ENCODE results near the gene LY6G6D. TPM values are rescaled to one million over a fixed set of nuclear protein-coding genes. Genes with fewer than 3 reads are reported as not detected.

LY6G6D gene
- total RNA-seq, 1 experiment from 2014 or later, result not detected

GRCh38 chr6:31718265-31718664 is 3.1 kb downstream of the LY6G6D start (continued):
- TF ChIP-seq, protein P1, sequence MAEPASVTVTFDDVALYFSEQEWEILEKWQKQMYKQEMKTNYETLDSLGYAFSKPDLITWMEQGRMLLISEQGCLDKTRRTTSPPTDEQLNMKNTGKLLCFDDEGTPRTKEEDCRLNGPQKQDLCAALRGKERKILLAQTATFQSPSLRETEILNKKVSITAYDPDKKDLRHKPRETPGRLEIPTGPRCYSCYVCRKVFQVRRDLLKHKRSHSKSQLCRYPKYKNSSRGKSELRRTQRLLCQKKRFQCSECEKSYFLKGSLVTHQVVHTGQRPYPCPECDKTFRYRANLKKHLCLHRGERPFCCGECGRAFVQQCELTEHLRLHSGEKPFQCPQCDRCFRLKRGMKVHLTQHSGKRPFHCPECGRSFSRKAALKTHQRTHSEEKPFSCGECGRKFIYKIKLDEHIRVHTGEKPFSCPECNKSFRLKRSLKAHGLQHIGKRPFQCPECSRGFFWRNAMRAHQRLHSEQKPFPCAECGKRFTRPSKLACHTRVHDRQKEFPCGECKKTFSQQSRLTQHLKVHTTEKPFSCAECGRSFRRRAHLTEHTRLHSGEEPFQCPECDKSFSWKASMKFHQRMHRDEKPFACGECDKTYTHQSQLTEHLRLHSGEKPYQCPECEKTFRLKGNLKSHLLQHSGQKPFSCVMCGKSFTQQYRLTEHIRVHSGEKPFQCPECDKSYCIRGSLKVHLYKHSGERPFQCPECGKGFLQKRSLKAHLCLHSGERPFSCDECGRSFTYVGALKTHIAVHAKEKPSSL (CRISPR knock-in tag; conservative IDR thresholded peaks at IDR 0.05), result no peak
- TF ChIP-seq SMAD3 (CRISPR knock-in tag; IDR thresholded peaks at IDR 0.05; ENCODE audit: borderline replicate concordance) (no peak), HMGA2 (CRISPR knock-in tag; IDR thresholded peaks at IDR 0.05) (no peak), JAZF1 (CRISPR knock-in tag; IDR thresholded peaks at IDR 0.05) (no peak), PRDM15 (CRISPR knock-in tag; IDR thresholded peaks at IDR 0.05) (no peak), IRF1 (CRISPR knock-in tag; IDR thresholded peaks at IDR 0.05) (no peak), JUN (CRISPR knock-in tag; IDR thresholded peaks at IDR 0.05) (no peak), NFE2L1 (CRISPR knock-in tag; IDR thresholded peaks at IDR 0.05) (no peak), ATF1 (CRISPR knock-in tag; IDR thresholded peaks at IDR 0.05) (no peak), ZNF396 (CRISPR knock-in tag; IDR thresholded peaks at IDR 0.05; ENCODE audit: borderline replicate concordance) (no peak), GABPB1 (CRISPR knock-in tag; IDR thresholded peaks at IDR 0.05) (no peak), EMX1 (CRISPR knock-in tag; IDR thresholded peaks at IDR 0.05) (no peak), IRF2 (CRISPR knock-in tag; IDR thresholded peaks at IDR 0.05; ENCODE audit: borderline replicate concordance, low read depth) (no peak), TP53 (CRISPR knock-in tag; IDR thresholded peaks at IDR 0.05) (no peak), FOXJ3 (CRISPR knock-in tag; IDR thresholded peaks at IDR 0.05; ENCODE audit: borderline replicate concordance) (no peak), ATF3 (CRISPR knock-in tag; conservative IDR thresholded peaks at IDR 0.05) (no peak)
- TF ChIP-seq, protein P2, sequence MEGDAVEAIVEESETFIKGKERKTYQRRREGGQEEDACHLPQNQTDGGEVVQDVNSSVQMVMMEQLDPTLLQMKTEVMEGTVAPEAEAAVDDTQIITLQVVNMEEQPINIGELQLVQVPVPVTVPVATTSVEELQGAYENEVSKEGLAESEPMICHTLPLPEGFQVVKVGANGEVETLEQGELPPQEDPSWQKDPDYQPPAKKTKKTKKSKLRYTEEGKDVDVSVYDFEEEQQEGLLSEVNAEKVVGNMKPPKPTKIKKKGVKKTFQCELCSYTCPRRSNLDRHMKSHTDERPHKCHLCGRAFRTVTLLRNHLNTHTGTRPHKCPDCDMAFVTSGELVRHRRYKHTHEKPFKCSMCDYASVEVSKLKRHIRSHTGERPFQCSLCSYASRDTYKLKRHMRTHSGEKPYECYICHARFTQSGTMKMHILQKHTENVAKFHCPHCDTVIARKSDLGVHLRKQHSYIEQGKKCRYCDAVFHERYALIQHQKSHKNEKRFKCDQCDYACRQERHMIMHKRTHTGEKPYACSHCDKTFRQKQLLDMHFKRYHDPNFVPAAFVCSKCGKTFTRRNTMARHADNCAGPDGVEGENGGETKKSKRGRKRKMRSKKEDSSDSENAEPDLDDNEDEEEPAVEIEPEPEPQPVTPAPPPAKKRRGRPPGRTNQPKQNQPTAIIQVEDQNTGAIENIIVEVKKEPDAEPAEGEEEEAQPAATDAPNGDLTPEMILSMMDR (IDR thresholded peaks at IDR 0.05), result no peak
- TF ChIP-seq, protein P3, sequence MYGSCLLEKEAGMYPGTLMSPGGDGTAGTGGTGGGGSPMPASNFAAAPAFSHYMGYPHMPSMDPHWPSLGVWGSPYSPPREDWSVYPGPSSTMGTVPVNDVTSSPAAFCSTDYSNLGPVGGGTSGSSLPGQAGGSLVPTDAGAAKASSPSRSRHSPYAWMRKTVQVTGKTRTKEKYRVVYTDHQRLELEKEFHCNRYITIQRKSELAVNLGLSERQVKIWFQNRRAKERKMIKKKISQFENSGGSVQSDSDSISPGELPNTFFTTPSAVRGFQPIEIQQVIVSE (CRISPR knock-in tag; IDR thresholded peaks at IDR 0.05; ENCODE audit: borderline replicate concordance), result no peak

GRCh38 chr6:31719001-31719400 is 3.9 kb downstream of the LY6G6D start:
- ATAC-seq, result no peak
- no peak for DNase-seq (ENCODE audit: low spot score)
- Mint-ChIP-seq H3K9me3 (no peaks in the 10 kb centered on the region), H3K36me3 (no peaks in the 10 kb centered on the region), H3K4me1 (peaks cover 27% of the 10 kb centered on the region), H3K27me3 (ENCODE audit: low read depth) (peaks cover 4% of the 10 kb centered on the region; the same call in 1 of the 2 replicates), H3K4me3 (0 out of 2 replicates have a peak overlapping the region, but pooled peaks have one; percentile 13), H3K27ac (no peak overlapping the region)
- CTCF ChIA-PET, result interaction anchor here (0.8 to 1.9 kb wide), 3 partner anchors 11 to 51 kb away, joined by 3 to 4 read pairs (median 4); no protein-coding TSS in a partner anchor
- TF ChIP-seq RELA (CRISPR knock-in tag; IDR thresholded peaks at IDR 0.05; ENCODE audit: borderline replicate concordance), result no peak
- peak; percentile 49; the same call in 1 of the 2 replicates for TF ChIP-seq PRDM15 (CRISPR knock-in tag; IDR thresholded peaks at IDR 0.05)
- POLR2A ChIA-PET, result interaction anchor here (0.5 kb wide), 1 partner anchor 18 kb away, joined by 3 read pairs; no protein-coding TSS in a partner anchor

Measured in WTC11 (cell line).